A673 (cell line): Measurements from ENCODE around the gene ARV1. TPM values are rescaled to one million over a fixed set of nuclear protein-coding genes. Genes with fewer than 3 reads are reported as not detected.

Source experiments
- BruUV-seq: library from RNA; stranded (reverse); fragments of 400-500 nt; replicated peaks from 2 replicates; lab custom pipeline; 2021; lab: Mats Ljungman, UMichigan
- CTCF ChIA-PET: fragments of 300-600 bp; sonication (Branson Sonifier 250); formaldehyde crosslinking; loops from one replicate; lab custom pipeline; 2022; ENCODE audit warnings: antibody characterized with exemption; lab: Charles Lee
- POLR2A ChIA-PET: fragments of 300-600 bp; sonication (Branson Sonifier 250); formaldehyde crosslinking; loops from one replicate; lab custom pipeline; 2022; ENCODE audit warnings: antibody characterized with exemption; ENCODE audit not compliant: low non-redundant PET; lab: Charles Lee
- DNase-seq: peaks from one replicate; pipeline ENCODE4 v3.0.0-alpha.2; 2015; ENCODE audit warnings: low spot score
- H3K27ac ChIP-seq: fragments of 200-600 bp; sonication (generic); 2 replicates; pipeline ENCODE4 v1.5.1; 2016; ENCODE audit warnings: mixed run types, low read depth, mild to moderate bottlenecking, mixed read lengths, antibody characterized with exemption, low read length; ENCODE audit not compliant: poor library complexity, severe bottlenecking
- H3K27me3 ChIP-seq: fragments of 200-600 bp; sonication (generic); replicated peaks from 2 replicates; pipeline ENCODE4 v1.6.1; 2017; ENCODE audit warnings: mixed run types, low read depth, mild to moderate bottlenecking, mixed read lengths, antibody characterized with exemption, low read length; ENCODE audit not compliant: insufficient read depth, poor library complexity
- H3K36me3 ChIP-seq: fragments of 200-600 bp; sonication (generic); 2 replicates; pipeline ENCODE4 v1.6.1; 2016; ENCODE audit warnings: mixed run types, mild to moderate bottlenecking, mixed read lengths, antibody characterized with exemption, low read length; ENCODE audit not compliant: insufficient read depth, poor library complexity, severe bottlenecking
- H3K4me1 ChIP-seq: fragments of 200-600 bp; sonication (generic); 2 replicates; pipeline ENCODE4 v1.6.1; 2017; ENCODE audit warnings: mixed run types, mild to moderate bottlenecking, mixed read lengths, antibody characterized with exemption, low read length; ENCODE audit not compliant: insufficient read depth, poor library complexity, severe bottlenecking
- H3K4me3 ChIP-seq: fragments of 200-600 bp; sonication (generic); 2 replicates; pipeline ENCODE4 v1.5.1; 2016; ENCODE audit warnings: low read depth, mixed run types, mild to moderate bottlenecking, mixed read lengths, low read length; ENCODE audit not compliant: poor library complexity, severe bottlenecking
- H3K9me3 ChIP-seq: fragments of 200-600 bp; sonication (generic); 2 replicates; pipeline ENCODE4 v1.6.1; 2016; ENCODE audit warnings: mixed run types, low read depth, mild to moderate bottlenecking, mixed read lengths, antibody characterized with exemption, low read length; ENCODE audit not compliant: poor library complexity, severe bottlenecking
- CTCF ChIP-seq: fragments of 300-800, 200-600 bp; sonication (generic); conservative IDR thresholded peaks from 2 replicates; pipeline ENCODE4 v1.5.1; 2017; ENCODE audit warnings: low read depth, mild to moderate bottlenecking, antibody characterized with exemption, low read length, moderate library complexity, mixed read lengths
- EZH2 ChIP-seq: fragments of 200-600 bp; sonication (generic); IDR thresholded peaks from 2 replicates; pipeline ENCODE4 v1.6.1; 2017; ENCODE audit warnings: borderline replicate concordance, low read depth, mild to moderate bottlenecking, mixed read lengths, antibody characterized with exemption, low read length; ENCODE audit not compliant: poor library complexity, severe bottlenecking
- intact Hi-C: fragments of 100-400 bp; cut with micrococcal nuclease; formaldehyde crosslinking; loops from one replicate; pipeline ENCODE4 v1.10.0; 2022; ENCODE audit not compliant: unreplicated experiment
- total RNA-seq: library from RNA; stranded (reverse); gene quantifications from 2 replicates; pipeline ENCODE4 v1.2.3, GENCODE V29; 2021

Gene ARV1
- total RNA-seq, 1 experiment from 2014 or later: 27.3 TPM

GRCh38 chr1:230939806-230940489, 38.9 kb upstream of the ARV1 start:
- TF ChIP-seq CTCF (no peak), EZH2 (no peak)
- Histone ChIP-seq H3K27ac (no peak overlapping the region), H3K9me3 (no peaks in the 10 kb centered on the region), H3K4me1 (no peaks in the 10 kb centered on the region), H3K27me3 (no peaks in the 10 kb centered on the region), H3K4me3 (no peak overlapping the region), H3K36me3 (no peaks in the 10 kb centered on the region)
- CTCF ChIA-PET: no interaction called here
- intact Hi-C loops: no loop called here
- POLR2A ChIA-PET: no interaction called here
- DNase-seq: no peak
- no TSS peak for BruUV-seq

GRCh38 chr1:230940848-230941247, 38.0 kb upstream of the ARV1 start:
- no peak for TF ChIP-seq EZH2
- no peak for TF ChIP-seq CTCF
- DNase-seq: no peak
- no peak overlapping the region for H3K4me3 ChIP-seq
- H3K4me1 ChIP-seq: no peaks in the 10 kb centered on the region
- H3K36me3 ChIP-seq: no peaks in the 10 kb centered on the region
- ChIA-PET CTCF (no interaction called here), POLR2A (no interaction called here)
- intact Hi-C loops: no loop called here
- no peaks in the 10 kb centered on the region for H3K27me3 ChIP-seq
- H3K27ac ChIP-seq: no peak overlapping the region
- H3K9me3 ChIP-seq: no peaks in the 10 kb centered on the region
- no TSS peak for BruUV-seq

GRCh38 chr1:230943048-230943593, 35.8 kb upstream of the ARV1 start:
- Histone ChIP-seq H3K27ac (no peak overlapping the region), H3K36me3 (no peaks in the 10 kb centered on the region), H3K27me3 (no peaks in the 10 kb centered on the region), H3K4me1 (no peaks in the 10 kb centered on the region), H3K9me3 (no peaks in the 10 kb centered on the region), H3K4me3 (no peak overlapping the region)
- BruUV-seq: no TSS peak
- intact Hi-C loops: no loop called here
- DNase-seq: no peak
- ChIA-PET CTCF (no interaction called here), POLR2A (no interaction called here)
- TF ChIP-seq CTCF: no peak
- TF ChIP-seq EZH2: no peak
